ENCODE measurements around the gene AFAP1L2.

DNA sequence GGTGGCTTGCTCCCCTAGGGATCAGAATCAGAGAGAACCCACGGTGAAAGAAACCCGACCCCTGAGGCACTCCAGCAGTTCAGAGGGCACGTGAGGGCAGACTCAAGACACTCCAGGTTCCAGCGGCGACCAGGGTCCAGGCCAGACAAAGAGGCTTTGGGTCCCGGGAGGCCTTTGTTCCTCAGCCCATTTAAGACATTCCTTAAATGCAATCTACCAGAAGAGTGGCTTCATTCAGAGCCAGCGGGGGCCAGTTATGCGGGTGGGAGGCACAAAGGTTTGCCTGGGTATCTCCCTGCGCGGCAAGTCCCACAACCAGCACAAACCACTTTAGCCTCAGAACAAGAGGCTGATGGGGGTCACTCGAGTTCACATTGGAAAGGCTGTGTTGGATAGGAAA is 53.6 kb downstream of the AFAP1L2 start:
- TF ChIP-seq, protein P1, sequence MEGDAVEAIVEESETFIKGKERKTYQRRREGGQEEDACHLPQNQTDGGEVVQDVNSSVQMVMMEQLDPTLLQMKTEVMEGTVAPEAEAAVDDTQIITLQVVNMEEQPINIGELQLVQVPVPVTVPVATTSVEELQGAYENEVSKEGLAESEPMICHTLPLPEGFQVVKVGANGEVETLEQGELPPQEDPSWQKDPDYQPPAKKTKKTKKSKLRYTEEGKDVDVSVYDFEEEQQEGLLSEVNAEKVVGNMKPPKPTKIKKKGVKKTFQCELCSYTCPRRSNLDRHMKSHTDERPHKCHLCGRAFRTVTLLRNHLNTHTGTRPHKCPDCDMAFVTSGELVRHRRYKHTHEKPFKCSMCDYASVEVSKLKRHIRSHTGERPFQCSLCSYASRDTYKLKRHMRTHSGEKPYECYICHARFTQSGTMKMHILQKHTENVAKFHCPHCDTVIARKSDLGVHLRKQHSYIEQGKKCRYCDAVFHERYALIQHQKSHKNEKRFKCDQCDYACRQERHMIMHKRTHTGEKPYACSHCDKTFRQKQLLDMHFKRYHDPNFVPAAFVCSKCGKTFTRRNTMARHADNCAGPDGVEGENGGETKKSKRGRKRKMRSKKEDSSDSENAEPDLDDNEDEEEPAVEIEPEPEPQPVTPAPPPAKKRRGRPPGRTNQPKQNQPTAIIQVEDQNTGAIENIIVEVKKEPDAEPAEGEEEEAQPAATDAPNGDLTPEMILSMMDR (IDR thresholded peaks at IDR 0.05): no peak
- TF ChIP-seq EZH2 (IDR thresholded peaks at IDR 0.05): no peak

Measured in neural progenitor cell (in vitro differentiated cells).